T1000 (cell line): ENCODE data around the gene AOPEP.

Source experiments
- DNase-seq: peaks from one replicate; lab custom pipeline; 2025; ENCODE audit warnings: mixed read lengths; lab: John Stamatoyannopoulos, UW

AOPEP gene, protein sequence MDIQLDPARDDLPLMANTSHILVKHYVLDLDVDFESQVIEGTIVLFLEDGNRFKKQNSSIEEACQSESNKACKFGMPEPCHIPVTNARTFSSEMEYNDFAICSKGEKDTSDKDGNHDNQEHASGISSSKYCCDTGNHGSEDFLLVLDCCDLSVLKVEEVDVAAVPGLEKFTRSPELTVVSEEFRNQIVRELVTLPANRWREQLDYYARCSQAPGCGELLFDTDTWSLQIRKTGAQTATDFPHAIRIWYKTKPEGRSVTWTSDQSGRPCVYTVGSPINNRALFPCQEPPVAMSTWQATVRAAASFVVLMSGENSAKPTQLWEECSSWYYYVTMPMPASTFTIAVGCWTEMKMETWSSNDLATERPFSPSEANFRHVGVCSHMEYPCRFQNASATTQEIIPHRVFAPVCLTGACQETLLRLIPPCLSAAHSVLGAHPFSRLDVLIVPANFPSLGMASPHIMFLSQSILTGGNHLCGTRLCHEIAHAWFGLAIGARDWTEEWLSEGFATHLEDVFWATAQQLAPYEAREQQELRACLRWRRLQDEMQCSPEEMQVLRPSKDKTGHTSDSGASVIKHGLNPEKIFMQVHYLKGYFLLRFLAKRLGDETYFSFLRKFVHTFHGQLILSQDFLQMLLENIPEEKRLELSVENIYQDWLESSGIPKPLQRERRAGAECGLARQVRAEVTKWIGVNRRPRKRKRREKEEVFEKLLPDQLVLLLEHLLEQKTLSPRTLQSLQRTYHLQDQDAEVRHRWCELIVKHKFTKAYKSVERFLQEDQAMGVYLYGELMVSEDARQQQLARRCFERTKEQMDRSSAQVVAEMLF

DNA sequence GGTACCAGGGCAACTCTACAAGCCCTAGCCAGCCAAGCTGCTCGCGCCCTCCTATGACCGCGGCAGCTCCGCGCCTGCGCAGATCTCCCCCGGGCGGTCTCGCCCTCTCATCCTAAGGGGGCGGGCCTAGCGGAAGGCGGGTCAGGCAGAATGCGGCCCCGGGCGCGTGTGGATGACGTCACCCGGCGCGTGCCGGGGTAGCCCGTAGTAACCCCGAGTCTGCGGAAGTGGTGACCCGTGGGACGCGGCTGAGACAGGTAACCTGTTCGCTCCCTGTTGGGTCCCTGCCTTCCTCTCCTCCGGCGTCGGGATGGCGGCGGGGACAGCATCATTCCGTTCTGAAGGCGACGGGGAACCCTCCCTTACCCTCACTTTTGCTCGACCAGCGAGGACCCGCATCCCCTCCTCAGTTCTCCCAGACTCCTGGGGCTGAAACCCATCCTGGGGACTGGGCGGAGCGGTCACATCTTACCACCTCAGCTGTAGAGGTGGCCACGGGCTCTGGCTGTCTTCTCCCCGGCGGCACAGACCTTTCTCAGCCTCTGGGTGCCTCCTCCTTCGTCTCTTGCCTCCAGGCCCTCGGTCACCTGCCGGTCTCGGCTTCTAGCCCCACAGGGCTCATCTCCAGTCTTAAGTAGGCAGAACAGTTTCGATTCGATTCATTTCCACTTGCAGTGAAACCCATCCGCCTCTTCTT is at the start of gene AOPEP:
Gene AOPEP, plus strand, starts transcription at position 205 of the 697 bp plus-strand sequence. CDS start 33,085 bp downstream, outside the sequence.
- DNase-seq = peak; percentile 92

DNA sequence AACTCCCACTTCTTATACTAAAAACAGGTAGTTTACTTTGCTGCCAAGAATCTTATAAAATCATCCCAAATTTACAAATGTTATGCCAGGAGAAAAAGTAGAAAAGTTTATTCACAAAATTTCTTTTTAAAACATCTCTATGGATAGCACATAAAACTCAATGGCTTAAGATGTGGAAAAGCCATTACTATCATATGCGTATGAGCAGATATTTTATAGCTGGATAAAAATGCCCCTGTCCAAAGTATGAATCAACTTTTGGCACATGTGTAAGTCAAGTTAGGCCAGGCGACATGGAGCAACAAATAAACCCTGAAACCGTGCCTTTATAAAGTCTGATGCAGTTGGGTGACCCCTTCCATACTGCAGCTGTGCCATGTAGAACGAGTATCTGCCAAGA is 48.6 kb upstream of the AOPEP start:
- no peak for DNase-seq

DNA sequence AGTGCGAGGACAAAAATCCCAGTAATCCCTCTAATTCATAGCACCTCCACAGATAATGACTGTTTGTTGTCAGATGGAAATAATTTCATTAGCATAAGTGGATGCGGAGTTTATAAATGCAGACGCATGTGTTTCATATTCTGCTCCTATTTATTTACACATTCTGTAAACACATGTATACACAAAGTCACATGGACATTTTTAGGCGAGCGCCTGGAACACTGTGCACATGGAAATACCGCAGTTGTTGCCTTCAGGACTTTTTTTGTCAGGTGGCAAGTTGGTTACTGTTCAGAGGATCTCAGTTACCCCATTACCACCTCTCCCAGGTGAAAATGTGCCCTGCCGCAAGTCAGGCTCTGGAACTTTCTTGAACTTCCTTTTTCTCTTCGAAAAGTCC is 46.9 kb upstream of the AOPEP start:
- DNase-seq = no peak

DNA sequence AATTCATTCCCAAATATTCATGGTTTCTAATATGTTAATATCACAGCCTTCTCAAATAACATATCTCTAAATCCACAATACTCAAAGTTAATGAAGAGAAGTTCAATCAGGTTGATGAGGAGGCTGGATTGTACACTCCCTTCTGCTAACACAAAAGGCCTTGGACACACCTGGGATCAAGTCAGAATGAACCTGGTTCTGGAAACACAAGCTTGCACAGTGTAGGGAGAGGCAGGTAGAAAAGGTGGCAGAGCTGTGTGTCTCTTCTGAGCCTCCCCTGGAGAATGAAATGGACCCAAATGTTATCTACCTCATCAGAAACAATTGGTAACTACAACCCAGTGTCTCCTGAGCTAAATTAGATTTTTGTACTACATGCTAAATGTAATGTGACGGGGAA is 46.5 kb upstream of the AOPEP start:
- DNase-seq = no peak

DNA sequence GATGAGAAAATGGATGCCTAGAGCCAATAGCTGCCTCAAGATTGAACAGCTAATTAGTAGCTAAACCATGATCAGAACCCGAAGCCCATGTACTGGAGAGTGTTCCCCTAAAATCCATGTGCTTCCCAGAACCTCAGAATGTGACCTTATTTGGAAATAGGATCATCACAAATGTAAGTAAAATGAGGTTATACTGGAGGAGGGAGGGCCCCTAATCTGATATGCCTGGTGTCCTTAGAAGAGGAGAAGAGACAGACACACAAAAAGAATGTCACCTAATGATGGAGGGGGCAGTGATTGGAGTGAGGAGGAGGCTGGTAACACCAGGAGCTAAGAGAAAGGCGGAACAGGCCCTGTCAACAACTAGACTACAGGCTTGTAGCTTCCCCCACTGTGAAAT is 45.9 kb upstream of the AOPEP start:
- DNase-seq = no peak

DNA sequence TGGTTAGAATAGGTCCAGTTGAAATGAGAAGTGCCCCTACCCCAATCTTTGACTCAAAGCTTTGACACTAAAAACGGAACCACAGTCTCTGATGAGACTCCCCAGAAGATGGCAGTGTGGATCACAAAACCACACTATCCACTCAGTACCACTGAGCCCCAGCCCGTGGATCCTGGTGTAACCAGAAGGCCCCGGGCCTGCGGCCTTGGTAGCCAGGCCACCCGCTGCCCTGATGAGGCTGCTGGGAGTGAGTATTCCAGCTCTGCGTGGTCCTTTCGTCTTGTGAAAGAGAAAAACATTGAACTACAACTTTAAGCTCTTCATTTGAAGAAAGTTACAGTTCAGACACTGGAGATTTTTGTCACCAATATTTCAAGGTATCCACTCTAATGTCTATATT is 45.0 kb upstream of the AOPEP start:
- peak; percentile 43 for DNase-seq

DNA sequence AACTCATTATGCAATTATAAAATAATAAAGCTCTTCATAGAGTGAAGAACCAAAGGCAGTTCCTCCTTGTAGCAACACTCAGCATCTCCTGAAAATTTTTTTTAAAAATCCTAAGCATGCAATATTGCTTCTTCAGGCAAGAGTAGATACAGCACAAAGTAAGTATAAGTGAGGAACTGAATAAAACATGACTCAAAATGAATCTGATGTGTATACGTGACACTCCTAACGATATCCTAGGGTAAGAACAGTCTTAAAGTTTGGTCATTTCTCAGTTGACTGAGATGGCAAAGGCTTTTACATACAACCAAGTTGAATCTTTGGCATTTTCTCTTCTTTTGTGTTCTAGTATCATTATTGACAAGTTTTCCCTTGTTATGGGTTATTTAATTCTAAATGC is 41.1 kb upstream of the AOPEP start:
- DNase-seq = no peak

DNA sequence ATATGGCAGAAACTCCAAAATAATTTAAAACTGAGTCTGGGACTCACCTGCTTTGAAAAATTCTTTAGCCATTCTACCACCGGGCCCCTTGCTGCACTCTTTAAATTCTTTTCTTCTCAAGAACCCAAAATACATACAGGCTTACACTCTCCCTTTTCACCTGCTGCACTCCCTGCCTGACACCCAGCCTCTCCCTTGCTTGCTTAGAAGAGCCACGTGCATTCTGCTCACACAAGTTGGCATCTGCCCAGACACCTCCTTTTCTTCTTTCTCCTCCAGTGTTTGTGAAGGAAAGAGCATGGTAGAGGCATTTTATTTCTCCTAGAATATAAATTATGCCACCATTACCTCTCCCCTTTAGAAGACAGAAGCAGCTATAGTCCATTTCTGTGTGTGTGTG is 39.0 kb upstream of the AOPEP start:
- DNase-seq = no peak

DNA sequence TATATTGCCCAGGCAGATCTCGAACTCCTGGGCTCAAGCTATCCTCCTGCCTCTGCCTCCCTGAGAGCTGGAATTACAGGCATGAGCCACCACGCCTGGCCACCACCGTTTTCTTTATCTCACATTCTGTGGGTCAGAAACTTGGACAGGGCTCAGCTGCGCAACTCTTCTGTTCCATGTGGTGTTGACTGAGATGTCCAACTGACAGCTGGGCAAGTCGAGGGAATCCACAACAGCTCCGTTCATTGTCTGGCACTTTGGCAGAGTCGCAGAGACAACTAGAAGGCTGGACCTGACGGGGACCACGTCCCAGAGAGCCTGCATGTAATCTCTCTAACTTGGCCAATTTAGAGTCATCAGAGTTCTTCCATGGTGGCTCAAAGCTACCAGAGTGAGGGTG is 36.2 kb upstream of the AOPEP start:
- DNase-seq = no peak

DNA sequence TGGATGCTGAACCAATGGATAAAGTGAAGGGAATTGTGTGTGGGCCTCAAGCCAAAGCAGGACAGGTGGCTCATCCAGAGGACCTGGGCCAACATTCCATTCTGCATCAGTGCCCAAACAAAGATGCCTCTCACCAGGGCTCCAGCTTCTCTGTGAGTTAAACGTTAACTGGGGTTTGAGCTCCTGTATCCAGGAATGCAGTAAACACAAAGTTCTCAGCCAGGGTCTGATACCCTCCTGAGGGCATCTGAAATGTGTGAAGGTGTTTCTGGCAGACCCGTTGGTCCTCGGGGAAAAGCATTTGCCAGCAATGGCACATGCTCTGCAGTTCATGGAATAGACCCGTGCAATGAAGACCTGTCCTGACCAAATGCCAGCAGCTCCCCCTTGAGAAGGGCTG is 33.9 kb upstream of the AOPEP start:
- no peak for DNase-seq

DNA sequence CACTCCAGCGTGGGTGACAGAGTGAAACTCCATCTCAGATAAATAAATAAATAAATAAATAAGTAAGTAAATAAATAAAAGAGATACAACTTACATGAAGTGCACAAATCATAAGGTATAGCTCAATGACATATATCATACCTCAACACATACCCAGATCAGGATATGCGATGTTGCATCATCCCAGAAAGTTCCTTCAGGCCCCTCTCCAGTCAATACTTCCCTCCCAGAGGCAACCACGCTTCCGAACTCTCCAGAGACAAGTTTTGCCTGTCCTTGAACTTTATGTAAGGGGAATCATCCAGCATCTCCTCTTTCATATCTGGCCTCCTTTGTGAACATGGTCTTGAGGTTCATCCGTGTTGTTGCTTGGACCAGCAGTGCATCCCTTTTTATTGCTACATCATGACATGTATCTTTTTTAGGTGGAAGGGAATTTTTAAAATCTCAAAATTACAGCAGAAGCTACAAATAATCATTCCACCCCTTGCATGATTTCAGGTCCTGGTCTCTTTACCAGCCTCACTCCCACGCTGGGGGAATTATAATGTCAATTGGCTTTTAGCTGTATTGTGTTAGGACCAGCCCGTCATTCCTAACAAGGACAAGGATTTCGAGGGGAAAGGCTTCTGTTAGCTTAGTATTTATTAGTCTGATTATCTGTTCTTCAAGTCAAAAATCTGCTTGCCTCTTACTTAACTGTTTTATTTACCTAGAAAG is 32.9 kb upstream of the AOPEP start:
- no peak for DNase-seq

DNA sequence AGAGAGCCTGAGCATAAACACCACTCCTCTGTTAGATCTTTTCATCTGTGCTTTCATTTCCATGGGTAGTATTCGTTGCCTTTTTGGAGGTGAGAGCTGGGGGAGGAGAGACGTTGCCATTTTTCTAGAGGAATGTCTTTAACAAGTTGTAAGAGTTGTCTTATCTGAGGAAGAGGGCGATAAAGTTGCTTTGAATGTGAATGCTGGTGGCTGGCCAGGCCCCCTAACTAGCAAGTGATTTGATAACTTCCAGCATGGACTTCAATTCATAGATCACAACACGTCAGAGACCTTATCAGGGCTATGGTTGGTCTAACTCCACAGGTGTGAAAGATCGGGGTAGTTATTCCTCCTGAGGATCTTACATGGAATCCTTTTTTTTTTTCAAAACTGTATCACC is 30.0 kb upstream of the AOPEP start:
- DNase-seq = no peak

DNA sequence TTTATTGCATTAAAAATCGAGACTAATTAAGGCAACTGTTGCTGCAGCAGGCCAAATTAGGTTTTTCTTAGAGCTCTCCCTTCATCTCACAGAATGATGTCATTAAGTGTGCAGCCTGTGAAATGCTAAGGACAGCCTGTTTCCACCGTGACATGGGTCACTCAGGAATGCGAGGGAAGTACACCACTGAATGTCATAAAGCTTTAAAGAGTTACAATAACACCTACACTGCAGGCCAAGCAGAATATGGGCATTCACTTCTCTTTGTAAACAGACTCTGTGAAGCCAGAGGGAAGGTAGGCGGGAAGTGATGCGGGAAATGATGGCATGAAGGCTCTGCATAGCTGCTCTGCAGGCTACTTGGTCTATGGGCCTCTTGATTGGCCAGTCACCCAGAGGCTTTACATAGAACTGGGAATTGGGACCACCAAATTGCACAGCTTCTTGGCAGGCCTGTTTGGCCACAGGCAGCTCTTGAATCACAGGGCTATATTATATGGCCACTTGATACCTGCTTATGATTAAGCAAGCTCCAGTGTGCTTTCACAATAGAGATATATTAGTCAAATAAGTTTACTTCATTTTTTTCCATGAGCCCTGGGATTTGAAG is 28.4 kb upstream of the AOPEP start:
- peak; percentile 2 for DNase-seq

DNA sequence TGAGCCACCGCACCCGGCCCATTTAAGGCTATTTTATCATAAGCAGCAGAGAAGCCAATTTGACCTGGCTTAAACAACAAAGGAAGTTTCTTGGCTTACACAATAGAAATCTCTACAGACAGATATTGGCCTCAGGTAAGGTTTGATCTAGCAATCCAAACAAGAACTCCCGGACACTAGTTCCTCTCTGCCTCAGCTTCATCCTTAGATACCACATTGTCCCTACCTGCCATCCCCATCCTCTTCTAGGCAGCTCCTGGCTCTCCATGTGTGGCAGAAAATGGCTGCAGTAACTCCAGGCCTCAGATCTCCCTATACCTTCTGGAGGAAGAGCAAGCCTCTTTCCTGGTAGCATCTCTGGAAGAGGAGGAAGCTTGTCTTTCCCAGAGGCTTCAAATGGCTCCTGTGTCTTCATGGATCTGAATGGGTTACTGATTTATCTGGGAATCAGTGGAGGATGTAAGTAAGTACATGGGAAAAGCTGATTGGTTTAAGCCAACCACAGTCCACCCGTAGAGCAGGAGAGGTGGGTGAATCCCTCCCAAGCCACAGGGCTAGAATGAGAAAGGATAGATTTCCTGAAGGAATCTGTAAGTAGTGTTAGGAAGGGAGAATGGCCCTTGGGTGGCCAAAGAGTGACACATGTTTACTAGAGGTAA is 26.7 kb upstream of the AOPEP start:
- DNase-seq = no peak

DNA sequence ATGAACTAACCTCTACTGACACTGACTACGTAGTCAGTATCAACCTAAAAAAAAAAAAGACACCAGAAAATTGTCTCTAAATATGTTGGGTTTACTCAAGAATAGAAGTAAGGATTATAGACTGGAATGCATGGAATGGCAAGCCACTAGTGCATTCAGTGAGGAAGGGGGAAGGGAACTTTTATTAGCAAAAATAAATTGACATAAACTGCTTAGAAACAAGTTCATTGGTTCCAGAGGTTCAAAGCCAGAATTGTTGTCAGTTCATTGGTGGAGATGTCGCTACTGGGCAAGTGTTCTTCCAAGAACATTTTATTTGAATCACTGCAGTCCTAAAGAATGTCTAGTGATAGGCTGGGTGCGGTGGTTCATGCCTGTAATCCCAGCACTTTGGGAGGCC is 26.1 kb upstream of the AOPEP start:
- no peak for DNase-seq

DNA sequence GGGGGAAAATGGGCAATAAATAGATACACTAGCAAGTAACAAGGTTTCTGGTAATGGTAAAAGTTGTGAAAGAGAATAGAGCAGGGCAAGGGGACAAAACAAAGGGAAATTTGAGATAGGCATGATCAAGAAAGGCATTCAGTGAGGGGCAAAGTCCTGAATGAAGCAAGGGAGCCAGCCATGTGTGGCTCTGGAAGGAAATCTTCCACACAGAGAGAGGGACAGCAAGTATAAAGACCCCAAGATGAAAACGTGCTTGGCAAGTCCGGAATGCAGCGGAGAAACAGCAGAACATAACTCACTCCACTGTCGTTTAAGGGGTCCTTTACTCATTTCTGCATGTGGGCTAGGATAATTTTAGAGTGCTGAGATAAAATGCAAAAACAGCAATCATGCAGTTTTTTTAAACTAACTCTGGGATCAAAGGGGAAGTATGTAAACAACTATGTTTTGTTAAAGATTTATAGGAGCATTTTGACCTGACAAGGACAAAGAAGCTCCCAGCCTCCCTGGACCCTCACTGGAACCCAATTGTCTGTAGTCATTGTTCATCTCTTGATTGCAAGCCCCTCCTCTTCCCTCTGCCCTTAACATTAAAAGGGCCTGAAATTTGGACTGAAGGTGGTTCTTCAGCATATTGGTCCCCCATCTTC is 22.9 kb upstream of the AOPEP start:
- no peak for DNase-seq

DNA sequence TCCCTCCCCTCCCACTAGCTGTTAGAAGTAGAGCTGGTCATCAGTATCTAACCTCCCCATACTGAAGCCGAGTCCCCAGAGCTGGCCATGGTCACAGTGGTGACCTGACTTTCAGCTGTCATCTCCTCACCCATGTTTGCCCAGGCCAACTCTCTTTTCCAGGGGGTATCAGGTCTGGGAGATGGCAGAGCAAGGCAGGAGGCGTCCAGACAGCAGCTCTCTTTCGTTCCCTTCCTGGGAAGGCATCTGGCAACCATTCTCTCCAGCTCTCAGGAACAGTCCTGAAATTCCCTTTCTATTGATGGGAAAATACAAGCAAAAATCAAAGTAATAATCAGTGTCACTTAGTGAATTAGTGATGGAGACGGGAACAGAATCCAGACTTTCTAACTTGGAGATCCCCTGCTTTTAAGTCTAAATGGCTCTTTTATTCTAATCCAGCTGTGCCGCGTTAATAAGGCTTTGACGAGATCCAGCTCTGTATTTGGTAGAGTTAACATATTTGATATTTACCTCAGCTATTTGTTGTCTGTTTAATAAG is 21.3 kb upstream of the AOPEP start:
- DNase-seq = no peak

DNA sequence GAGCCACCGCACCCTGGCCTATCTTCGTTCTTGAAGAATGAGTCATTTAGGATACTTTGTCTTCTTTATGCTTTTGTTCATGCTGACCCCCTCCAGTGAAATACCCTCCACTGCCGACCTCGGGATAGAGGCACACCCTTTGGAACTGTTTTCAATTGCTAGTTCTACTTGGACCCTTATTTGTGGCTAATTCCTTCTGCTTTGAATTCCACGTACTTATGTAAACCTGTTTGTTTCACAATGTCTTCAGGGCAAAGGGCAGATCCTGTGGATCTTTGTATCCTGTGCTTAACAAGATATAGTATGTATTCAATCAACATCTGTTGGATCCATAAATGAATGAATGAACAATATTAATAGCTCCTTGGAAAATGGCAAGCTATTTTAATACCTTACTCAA is 19.6 kb upstream of the AOPEP start:
- DNase-seq = no peak

DNA sequence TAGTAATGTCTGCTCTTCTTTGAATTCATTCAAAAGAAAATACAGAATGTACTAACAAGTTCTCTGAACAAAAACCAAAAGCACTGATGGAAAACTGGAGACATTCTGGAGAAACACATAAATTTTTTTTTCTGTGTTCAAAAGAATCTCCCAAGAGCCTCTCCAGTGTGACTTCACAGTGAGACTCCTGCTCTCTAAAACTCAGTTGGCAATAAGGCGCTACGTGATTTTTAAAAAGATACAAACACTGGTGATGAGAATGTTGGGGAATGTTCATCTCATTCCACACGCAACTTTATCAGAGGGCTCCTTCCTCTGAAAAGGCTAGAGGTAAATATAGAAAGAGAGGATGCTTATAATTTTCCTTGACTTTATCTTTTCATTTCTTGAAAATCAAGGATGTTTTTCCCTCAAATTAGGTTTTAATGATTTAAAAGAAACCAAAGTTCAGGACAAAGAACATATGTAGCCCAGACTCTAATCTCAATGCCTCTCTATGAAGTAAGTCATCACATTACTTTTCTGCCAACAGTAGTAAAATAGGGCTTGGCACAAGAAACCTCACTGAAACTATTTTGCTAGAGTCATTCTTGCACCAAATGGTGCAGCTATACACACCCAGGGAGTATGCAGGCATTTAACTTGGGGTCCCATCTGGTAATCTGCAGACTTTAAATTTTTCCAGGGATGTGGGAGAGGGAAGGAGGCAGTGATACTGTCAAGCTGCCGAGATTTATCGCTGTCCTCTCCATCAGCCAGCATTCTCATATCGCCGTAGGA is 12.9 kb upstream of the AOPEP start:
- no peak for DNase-seq
